Activated naive CD4-positive, alpha-beta T cell treated with anti-CD3 and anti-CD28 coated beads, Interleukin-2, amount 10 ng/mL, durations not matched to agents 7 days and 5 days (primary cell): ENCODE measurements around the gene WDR31.
"Not testable (repeated sequence)": the region's sequence is repeated elsewhere in the genome, so short reads cannot be mapped to it uniquely, and the experiment has no call there.

Source experiments
- CTCF ChIA-PET: fragments of 350-600 bp; sonication (Branson Sonifier 250); formaldehyde crosslinking; loops from one replicate; lab custom pipeline; 2021; ENCODE audit warnings: antibody characterized with exemption; lab: Charles Lee
- DNase-seq: peaks from one replicate; pipeline ENCODE4 v3.0.0-alpha.2; 2020
- H3K27ac Mint-ChIP-seq: one replicate; pipeline ENCODE4 v1.8.0; 2021; ENCODE audit warnings: mild to moderate bottlenecking, moderate library complexity, mixed read lengths
- H3K27me3 Mint-ChIP-seq: one replicate; pipeline ENCODE4 v1.8.0; 2021; ENCODE audit warnings: mild to moderate bottlenecking, mixed read lengths
- H3K36me3 Mint-ChIP-seq: one replicate; pipeline ENCODE4 v1.8.0; 2021; ENCODE audit warnings: mixed read lengths
- H3K4me1 Mint-ChIP-seq: one replicate; pipeline ENCODE4 v1.8.0; 2021; ENCODE audit warnings: mixed read lengths
- H3K4me3 Mint-ChIP-seq: one replicate; pipeline ENCODE4 v1.8.0; 2021; ENCODE audit warnings: mild to moderate bottlenecking, moderate library complexity, mixed read lengths
- H3K9me3 Mint-ChIP-seq: one replicate; pipeline ENCODE4 v1.8.0; 2021; ENCODE audit warnings: mixed read lengths

Gene WDR31

DNA sequence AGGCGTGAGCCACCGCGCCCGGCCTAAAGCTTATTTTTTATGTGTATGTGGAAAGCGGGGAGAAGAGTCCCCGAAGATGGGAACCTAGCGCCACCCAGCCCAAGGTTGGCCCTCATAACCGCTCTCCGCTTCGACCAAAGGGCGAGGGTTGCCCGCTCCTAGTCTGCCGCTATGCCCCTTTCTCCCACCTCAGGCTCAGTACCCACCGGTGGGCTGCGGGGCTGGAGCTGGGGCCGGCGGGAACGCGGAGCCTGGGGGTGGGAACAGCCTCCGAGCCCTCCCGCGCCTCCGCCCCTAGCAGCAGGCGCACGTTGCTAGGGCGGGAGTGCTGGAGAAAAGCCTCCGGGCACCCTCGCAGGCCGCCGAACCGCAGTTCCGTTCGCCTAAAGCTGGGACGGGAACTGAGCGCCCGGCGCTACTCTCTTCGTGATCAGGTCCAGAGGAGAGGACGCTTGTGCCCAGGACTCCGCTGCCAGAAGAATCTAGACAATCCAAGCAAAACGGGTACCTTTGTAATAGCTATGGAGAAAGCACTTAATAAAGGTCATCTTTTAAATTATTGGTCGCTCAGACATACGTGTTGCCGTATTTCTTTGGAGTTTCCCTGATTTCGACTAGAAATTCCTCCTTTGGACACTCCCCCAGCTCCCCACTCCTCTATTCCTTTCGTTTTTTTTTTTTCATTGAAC lies at the start of gene WDR31:
Gene WDR31 (minus strand): TSS at position 265 of the 689 bp plus-strand sequence. CDS start 8,253 bp downstream, outside the sequence.
- Mint-ChIP-seq H3K27ac (no peak within 1 kb of the TSS), H3K9me3 (no peaks in the 10 kb centered on the region), H3K4me1 (peaks cover 36% of the 10 kb centered on the region), H3K4me3 (peak within 1 kb of the TSS; percentile 77), H3K36me3 (no peaks in the 10 kb centered on the region), H3K27me3 (peaks cover 14% of the 10 kb centered on the region)
- CTCF ChIA-PET = interaction anchor here (0.7 to 3.3 kb wide), 6 partner anchors 10 to 1007 kb away, joined by 3 to 15 read pairs (median 4); partner anchors contain the start of genes ALAD and BSPRY
- DNase-seq = peak; percentile 84

DNA sequence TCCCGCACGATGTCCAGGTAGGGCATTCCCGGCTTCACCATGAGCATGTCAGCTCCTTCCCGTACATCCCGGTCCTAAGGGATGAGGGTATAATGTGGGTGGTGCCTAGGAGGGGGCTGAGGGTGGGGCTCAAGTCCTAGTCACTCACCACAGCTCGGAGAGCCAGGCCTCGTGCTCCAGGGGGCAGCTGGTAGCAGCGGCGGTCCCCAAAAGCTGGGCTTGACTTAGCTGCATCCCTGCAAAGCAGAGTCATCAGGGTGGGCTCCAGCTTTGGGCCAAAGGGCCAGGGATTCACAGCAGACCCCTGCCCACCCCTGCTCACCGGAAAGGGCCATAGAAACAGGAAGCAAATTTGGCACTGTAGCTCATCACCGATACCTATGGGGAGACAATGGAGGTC lies 49.4 kb upstream of the WDR31 start:
- CTCF ChIA-PET = no interaction called here
- Mint-ChIP-seq H3K9me3 (no peaks in the 10 kb centered on the region), H3K4me3 (no peak overlapping the region), H3K27me3 (no peaks in the 10 kb centered on the region), H3K4me1 (no peaks in the 10 kb centered on the region), H3K36me3 (peaks cover 14% of the 10 kb centered on the region), H3K27ac (no peak overlapping the region)
- DNase-seq = no peak

DNA sequence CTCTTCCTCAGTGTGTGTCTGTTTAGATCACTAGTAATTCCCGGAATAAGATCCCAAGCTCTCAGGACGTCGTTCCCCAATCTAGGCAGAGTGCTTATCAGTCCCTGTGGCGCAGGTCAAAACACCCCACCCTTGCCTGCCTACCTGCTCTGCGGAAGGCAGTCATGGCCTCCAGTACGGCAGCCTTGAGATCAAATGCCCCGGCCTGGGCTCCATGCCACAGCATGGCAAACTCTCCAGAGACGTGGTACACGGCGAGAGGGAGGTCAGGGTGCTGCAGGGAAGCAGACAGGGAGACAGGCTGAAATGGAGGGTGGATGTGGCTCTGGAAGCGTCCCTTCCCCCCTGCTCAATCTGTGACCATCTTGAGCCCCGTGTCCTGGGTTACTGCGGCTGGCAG lies 48.8 kb upstream of the WDR31 start:
- no peaks in the 10 kb centered on the region for H3K27me3 Mint-ChIP-seq
- DNase-seq = no peak
- no peak overlapping the region for H3K27ac Mint-ChIP-seq
- H3K4me1 Mint-ChIP-seq = no peaks in the 10 kb centered on the region
- peaks cover 14% of the 10 kb centered on the region for H3K36me3 Mint-ChIP-seq
- no peaks in the 10 kb centered on the region for H3K9me3 Mint-ChIP-seq
- no peak overlapping the region for H3K4me3 Mint-ChIP-seq
- CTCF ChIA-PET = no interaction called here

DNA sequence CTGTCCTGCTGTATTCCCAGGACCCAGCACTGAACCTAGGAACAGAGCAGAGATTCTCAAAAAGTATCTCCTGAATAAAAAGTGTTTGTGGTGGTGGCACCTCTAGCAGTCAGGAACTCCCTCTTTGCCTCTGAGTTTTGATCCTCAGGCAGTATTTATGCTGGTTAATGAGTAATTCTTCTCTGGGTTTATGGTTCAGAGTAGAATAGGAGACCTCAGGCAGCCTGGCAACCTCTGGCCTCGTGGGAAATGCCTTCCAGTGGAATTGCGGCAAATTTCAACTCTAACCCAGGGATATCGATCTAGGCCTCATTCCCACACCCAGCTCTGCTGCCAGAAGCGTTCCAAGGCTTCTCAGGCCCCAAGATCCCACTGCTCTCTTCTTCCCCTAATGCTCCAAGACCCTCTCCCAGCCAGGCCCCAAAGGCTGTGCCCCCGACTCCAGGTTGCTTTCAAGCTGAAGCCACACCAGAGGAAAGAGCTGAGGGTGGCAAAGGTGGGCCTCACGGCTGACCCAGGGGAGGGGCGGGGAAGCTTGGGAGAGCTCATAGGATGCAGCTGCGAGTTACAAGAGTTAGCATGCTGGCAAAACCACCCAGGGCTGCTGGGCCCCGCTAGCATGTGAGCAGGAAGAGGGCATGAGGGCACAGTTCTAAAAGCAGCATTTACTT lies 47.6 kb upstream of the WDR31 start:
- no peak for DNase-seq
- Mint-ChIP-seq H3K4me1 (no peaks in the 10 kb centered on the region), H3K9me3 (no peaks in the 10 kb centered on the region), H3K4me3 (no peak overlapping the region), H3K27ac (no peak overlapping the region), H3K36me3 (peaks cover 10% of the 10 kb centered on the region), H3K27me3 (no peaks in the 10 kb centered on the region)
- CTCF ChIA-PET = no interaction called here

DNA sequence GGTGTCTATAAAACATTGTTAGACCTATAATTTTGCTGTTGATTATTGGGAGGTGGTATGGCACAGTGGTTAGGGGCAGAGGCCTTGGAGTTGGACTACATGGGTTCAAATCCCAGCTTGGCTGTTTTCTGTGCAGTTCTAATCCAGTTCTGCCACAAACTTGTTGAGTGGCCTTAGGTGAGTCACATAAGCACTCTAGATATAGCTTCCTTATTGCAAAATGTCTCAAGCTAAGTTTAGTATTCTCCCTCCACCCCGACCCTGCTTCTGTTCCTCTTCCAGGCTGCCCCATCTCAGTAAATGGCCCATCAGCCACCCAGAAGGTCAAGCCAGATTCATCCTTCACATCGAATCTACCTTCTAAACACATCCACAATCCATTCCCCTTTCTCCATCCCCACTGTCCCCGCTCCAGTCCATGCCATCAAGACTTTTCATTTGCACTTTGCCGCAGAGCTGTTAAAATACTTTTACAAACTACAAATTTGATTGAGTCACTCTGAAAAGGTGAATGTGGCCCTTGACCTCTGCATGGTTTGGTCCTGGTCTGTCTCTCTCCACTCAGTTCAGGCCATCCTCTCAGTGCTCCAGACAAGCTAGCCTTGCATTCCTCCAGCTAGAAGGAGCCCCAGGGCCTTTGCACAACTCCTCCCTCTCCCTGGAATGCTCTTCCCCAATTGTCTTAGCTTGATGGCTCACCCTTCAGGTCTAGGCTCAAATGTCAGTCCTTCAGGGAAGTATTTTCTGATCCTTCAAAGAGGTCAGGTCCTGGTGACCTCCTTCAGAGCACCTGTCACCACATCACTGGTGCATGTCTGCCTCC lies 46.7 kb upstream of the WDR31 start:
- H3K4me3 Mint-ChIP-seq = no peak overlapping the region
- DNase-seq = no peak
- no peaks in the 10 kb centered on the region for H3K27me3 Mint-ChIP-seq
- CTCF ChIA-PET = interaction anchor here (2.0 kb wide), 1 partner anchor 16 kb away, joined by 4 read pairs; no protein-coding TSS in a partner anchor
- H3K36me3 Mint-ChIP-seq = peaks cover 6% of the 10 kb centered on the region
- no peak overlapping the region for H3K27ac Mint-ChIP-seq
- no peaks in the 10 kb centered on the region for H3K9me3 Mint-ChIP-seq
- H3K4me1 Mint-ChIP-seq = no peaks in the 10 kb centered on the region

DNA sequence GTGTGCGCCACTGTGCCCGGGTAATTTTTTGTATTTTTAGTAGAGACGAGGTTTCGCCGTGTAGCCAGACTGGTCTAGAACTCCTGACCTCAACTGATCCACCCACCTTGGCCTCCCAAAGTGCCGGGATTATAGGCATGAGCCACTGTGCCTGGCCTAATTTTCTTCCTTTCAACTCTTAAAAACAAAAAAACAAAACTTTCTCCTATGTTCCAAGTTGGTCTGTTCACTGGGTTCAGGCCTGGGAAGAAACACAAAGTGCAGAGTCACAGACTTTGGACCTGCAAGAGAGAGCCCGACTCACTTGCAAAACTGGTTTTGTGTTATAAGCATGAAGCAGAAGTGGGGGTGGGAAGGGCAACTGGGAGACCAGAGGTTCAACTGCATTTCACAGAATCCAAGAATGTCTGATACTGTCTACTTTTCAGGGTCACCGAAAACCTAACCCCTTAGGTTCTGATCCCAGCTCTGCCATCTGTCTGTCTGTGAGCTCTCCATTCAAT lies 41.9 kb upstream of the WDR31 start:
- CTCF ChIA-PET = no interaction called here
- no peak overlapping the region for H3K4me3 Mint-ChIP-seq

DNA sequence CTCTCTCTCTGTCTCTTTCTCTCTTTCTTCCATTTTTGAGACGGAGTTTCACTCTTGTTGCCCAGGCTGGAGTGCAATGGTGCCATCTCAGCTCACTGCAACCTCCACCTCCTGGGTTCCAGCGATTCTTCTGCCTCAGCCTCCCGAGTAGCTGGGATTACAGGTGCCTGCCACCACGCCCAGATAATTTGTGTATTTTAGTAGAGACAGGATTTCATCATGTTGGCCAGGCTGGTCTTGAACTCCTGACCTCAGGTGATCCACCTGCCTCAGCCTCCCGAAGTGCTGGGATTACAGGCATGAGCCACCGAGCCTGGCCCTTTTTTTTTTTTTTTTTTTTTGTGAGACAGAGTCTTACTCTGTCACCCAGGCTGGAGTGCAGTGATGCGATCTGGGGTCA lies 41.4 kb upstream of the WDR31 start:
- H3K36me3 Mint-ChIP-seq, H3K4me1 Mint-ChIP-seq, H3K4me3 Mint-ChIP-seq, H3K9me3 Mint-ChIP-seq, CTCF ChIA-PET, DNase-seq, H3K27me3 Mint-ChIP-seq, H3K27ac Mint-ChIP-seq: not testable (repeated sequence)

More for the DNA sequence above, 41.9 kb upstream of the WDR31 start:
- peaks cover 9% of the 10 kb centered on the region for H3K27me3 Mint-ChIP-seq
- H3K36me3 Mint-ChIP-seq = peaks cover 2% of the 10 kb centered on the region
- no peak overlapping the region for H3K27ac Mint-ChIP-seq
- no peaks in the 10 kb centered on the region for H3K9me3 Mint-ChIP-seq
- H3K4me1 Mint-ChIP-seq = peaks cover 2% of the 10 kb centered on the region
- DNase-seq = no peak

DNA sequence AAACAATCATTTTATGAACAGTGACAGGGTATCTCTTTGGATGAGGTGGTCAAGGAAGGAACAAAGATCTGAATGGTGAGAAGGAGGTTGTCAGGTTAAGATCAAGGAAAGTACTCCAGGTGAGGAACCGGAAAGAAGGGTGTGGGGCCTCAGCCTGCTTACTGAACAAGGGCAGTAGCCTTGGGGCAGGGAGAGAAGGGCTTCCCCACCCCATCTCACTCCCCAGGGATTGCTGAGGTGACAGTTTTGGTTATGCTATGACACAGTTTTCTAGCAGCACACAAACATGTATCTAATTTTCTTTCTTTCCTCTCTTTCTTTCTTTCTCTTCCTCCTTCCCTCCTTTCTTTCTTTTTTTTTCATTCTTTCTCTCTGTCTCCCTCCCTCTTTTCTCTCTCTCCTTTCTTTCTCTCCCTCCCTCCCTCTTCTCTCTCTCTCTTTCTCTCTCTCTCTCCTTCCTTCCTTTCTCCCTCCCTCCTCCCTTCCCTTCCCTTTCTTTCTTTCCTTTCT lies 40.8 kb upstream of the WDR31 start:
- CTCF ChIA-PET = no interaction called here
- no peak overlapping the region for H3K4me3 Mint-ChIP-seq
- no peaks in the 10 kb centered on the region for H3K9me3 Mint-ChIP-seq

DNA sequence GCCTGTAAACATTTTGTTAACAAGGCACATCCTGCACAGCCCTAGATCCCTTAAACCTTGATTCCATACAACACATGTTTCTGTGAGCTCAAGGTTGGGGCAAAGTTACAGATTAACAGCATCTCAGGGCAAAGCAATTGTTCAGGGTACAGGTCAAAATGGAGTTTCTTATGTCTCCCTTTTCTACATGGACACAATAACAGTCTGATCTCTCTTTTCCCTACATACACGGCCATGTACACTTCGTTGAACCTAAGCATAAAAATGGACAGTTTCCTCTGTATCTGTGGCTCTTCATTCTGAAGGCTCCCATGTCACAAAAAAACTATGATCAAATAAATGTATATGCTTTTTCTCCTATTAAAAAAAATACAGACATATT lies 39.7 kb upstream of the WDR31 start:
- H3K27ac Mint-ChIP-seq, H3K9me3 Mint-ChIP-seq, DNase-seq, H3K27me3 Mint-ChIP-seq, H3K4me3 Mint-ChIP-seq, H3K4me1 Mint-ChIP-seq, H3K36me3 Mint-ChIP-seq: not testable (repeated sequence)
- CTCF ChIA-PET = interaction anchor here (0.6 kb wide), 1 partner anchor 203 kb away, joined by 3 read pairs; no protein-coding TSS in a partner anchor

More for the DNA sequence above, 40.8 kb upstream of the WDR31 start:
- H3K36me3 Mint-ChIP-seq = peaks cover 2% of the 10 kb centered on the region
- H3K27me3 Mint-ChIP-seq = peaks cover 9% of the 10 kb centered on the region
- H3K27ac Mint-ChIP-seq = no peak overlapping the region
- H3K4me1 Mint-ChIP-seq = peaks cover 2% of the 10 kb centered on the region
- DNase-seq = no peak

DNA sequence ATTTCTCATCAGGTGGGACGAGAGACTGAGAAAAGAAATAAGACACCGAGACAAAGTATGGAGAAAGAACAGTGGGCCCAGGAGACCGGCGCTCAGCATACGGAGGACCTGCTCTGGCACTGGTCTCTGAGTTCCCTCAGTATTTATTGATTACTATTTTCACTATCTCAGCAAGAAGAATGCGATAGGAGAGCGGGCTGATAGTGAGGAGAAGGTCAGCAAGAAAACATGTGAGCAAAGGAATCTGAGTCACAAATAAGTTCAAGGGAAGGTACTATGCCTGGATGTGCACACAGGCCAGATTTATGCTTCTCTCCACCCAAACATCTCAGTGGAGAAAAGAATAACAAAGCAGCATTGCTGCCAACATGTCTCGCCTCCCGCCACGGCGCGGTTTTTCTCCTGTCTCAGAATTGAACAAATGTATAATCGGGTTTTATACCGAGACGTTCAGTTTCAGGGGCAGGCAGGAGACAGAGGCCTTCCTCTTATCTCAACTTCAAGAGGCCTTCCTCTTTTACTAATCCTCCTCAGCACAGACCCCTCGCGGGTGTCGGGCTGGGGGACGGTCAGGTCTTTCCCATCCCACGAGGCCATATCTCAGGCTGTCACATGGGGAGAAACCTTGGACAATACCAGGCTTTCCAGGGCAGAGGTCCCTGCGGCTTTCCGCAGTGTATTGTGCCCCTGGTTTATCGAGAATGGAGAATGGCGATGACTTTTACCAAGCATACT lies 39.2 kb upstream of the WDR31 start:
- DNase-seq, H3K4me3 Mint-ChIP-seq, H3K9me3 Mint-ChIP-seq, H3K27me3 Mint-ChIP-seq, H3K4me1 Mint-ChIP-seq, H3K27ac Mint-ChIP-seq, H3K36me3 Mint-ChIP-seq: not testable (repeated sequence)
- CTCF ChIA-PET = interaction anchor here (0.6 kb wide), 1 partner anchor 729 kb away, joined by 3 read pairs; no protein-coding TSS in a partner anchor

DNA sequence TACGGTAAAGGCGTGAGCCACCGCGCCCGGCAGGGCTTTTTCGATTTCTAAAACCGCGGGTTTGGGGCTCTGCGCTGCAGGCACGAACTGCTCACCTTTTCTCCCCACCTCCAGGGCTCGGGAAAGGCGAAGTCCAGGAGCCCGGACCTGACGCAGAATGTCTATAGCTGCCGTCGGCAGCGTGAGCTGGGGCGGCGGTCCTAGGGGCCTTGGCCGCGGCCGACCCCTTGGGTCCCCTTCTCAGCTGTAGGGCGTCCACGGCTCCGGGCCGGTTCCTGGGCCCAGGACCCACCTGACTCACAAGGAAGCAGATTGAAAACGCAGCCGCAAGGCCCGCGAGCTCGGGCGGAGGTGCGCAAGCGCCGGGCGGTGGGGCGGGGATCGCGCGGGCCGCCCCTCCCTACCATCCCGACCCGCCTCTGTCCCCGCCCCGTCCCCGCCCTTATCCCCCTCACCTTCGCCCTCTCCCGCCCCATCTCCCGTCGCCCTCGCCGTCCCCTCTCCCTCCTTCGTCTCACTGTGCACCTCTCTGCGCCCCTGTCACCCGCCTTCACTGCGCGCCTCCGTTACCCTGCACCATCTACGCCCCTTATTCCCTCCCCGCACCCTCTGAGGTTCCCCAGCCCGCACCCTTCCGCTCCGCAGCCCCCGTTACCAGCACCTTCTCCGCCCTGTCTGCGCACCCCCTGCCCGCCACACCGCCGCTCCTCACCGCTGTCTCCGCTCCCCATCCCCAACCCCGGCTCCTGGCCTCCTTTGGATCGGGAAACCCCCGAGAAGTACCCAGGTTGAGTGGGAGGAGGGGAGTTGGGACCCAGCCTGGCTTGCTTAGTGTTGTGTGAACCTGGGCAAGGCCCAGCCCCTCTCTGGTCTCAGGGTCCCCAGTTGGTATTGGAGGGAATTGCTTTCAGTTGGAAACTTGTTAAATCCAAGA lies 36.8 kb upstream of the WDR31 start, which contains the start of gene HDHD3:
Gene HDHD3 (minus strand): TSS at position 353 of the 934 bp plus-strand sequence. CDS start 2,632 bp downstream, outside the sequence.
- H3K4me3 Mint-ChIP-seq = peak within 1 kb of the TSS; percentile 73
- DNase-seq = peak; percentile 86
- CTCF ChIA-PET = interaction anchor here (0.9 kb wide), 1 partner anchor 23 kb away, joined by 3 read pairs; no protein-coding TSS in a partner anchor
- H3K27ac Mint-ChIP-seq = peak within 1 kb of the TSS; percentile 76
- H3K27me3 Mint-ChIP-seq = peaks cover 9% of the 10 kb centered on the region
- peaks cover 10% of the 10 kb centered on the region for H3K4me1 Mint-ChIP-seq
- H3K9me3 Mint-ChIP-seq = no peaks in the 10 kb centered on the region
- peaks cover 4% of the 10 kb centered on the region for H3K36me3 Mint-ChIP-seq
